Suprapubic skin (tissue), 3 donors: Measurements from ENCODE around the gene SETBP1.

Source experiments
- POLR2A ChIP-seq, 2 donors: fragments of 450-650 bp; IDR thresholded peaks; one replicate each; pipeline ENCODE4 v1.6.1; 2017; ENCODE audit warnings: antibody characterized with exemption in 2 of 2, mild to moderate bottlenecking in 2 of 2, moderate library complexity in 2 of 2
- TF ChIP-seq, protein P1 (sequence below), 2 donors: fragments of 200-600 bp in 1 of 2; fragments of 450-650 bp in 1 of 2; sonication (generic) in 1 of 2; IDR thresholded peaks; one replicate each; pipeline ENCODE4 v1.5.1; 2016 to 2019; ENCODE audit warnings: antibody characterized with exemption in 2 of 2, mild to moderate bottlenecking in 1 of 2, moderate library complexity in 1 of 2

GRCh38 chr18:44788334-44788733 is 107.6 kb downstream of the SETBP1 start:
- TF ChIP-seq, protein P1, sequence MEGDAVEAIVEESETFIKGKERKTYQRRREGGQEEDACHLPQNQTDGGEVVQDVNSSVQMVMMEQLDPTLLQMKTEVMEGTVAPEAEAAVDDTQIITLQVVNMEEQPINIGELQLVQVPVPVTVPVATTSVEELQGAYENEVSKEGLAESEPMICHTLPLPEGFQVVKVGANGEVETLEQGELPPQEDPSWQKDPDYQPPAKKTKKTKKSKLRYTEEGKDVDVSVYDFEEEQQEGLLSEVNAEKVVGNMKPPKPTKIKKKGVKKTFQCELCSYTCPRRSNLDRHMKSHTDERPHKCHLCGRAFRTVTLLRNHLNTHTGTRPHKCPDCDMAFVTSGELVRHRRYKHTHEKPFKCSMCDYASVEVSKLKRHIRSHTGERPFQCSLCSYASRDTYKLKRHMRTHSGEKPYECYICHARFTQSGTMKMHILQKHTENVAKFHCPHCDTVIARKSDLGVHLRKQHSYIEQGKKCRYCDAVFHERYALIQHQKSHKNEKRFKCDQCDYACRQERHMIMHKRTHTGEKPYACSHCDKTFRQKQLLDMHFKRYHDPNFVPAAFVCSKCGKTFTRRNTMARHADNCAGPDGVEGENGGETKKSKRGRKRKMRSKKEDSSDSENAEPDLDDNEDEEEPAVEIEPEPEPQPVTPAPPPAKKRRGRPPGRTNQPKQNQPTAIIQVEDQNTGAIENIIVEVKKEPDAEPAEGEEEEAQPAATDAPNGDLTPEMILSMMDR (IDR thresholded peaks at IDR 0.05) = no peak
- no peak for TF ChIP-seq POLR2A (IDR thresholded peaks at IDR 0.05)
